Calu3 (cell line): ENCODE results near the gene GPR62. TPM values are rescaled to one million over a fixed set of nuclear protein-coding genes. Genes with fewer than 3 reads are reported as not detected.

Experiments used
- BruUV-seq: library from RNA; stranded (reverse); fragments of 400-500 nt; replicated peaks from 2 replicates; lab custom pipeline; 2021; lab: Mats Ljungman, UMichigan
- CTCF ChIA-PET: fragments of 300-600 bp; sonication (Branson Sonifier 250); formaldehyde crosslinking; loops from one replicate; lab custom pipeline; 2022; ENCODE audit warnings: antibody characterized with exemption; lab: Charles Lee
- DNase-seq: peaks from one replicate; pipeline ENCODE4 v3.0.0; 2022
- H3K27ac Mint-ChIP-seq: one replicate; pipeline ENCODE4 v1.8.0; 2022; ENCODE audit warnings: mixed read lengths; ENCODE audit not compliant: unreplicated experiment
- H3K27me3 Mint-ChIP-seq: one replicate; pipeline ENCODE4 v1.8.0; 2022; ENCODE audit warnings: mixed read lengths; ENCODE audit not compliant: unreplicated experiment
- H3K36me3 Mint-ChIP-seq: one replicate; pipeline ENCODE4 v1.8.0; 2022; ENCODE audit warnings: mild to moderate bottlenecking, moderate library complexity, mixed read lengths; ENCODE audit not compliant: insufficient read depth, unreplicated experiment
- H3K4me1 Mint-ChIP-seq: one replicate; pipeline ENCODE4 v1.8.0; 2022; ENCODE audit warnings: mild to moderate bottlenecking, low read depth, mixed read lengths; ENCODE audit not compliant: unreplicated experiment
- H3K4me3 Mint-ChIP-seq: one replicate; pipeline ENCODE4 v1.8.0; 2022; ENCODE audit warnings: mild to moderate bottlenecking, low read depth, moderate library complexity, mixed read lengths; ENCODE audit not compliant: unreplicated experiment
- H3K9me3 Mint-ChIP-seq: one replicate; pipeline ENCODE4 v1.8.0; 2022; ENCODE audit warnings: low read depth, mixed read lengths; ENCODE audit not compliant: unreplicated experiment
- intact Hi-C: fragments of 100-400 bp; cut with micrococcal nuclease; formaldehyde crosslinking; loops from one replicate; pipeline ENCODE4 v1.10.0; 2022; ENCODE audit not compliant: unreplicated experiment
- total RNA-seq: library from RNA; stranded (reverse); gene quantifications from 2 replicates; pipeline ENCODE4 v1.2.3, GENCODE V29; 2022
- TF ChIP-seq, protein P1 (sequence below): fragments of 200-600 bp; IDR thresholded peaks from one replicate; pipeline ENCODE4 v1.8.0; 2022; ENCODE audit warnings: antibody characterized with exemption; ENCODE audit not compliant: unreplicated experiment

The GPR62 gene
- total RNA-seq, 1 experiment from 2014 or later: not detected

DNA sequence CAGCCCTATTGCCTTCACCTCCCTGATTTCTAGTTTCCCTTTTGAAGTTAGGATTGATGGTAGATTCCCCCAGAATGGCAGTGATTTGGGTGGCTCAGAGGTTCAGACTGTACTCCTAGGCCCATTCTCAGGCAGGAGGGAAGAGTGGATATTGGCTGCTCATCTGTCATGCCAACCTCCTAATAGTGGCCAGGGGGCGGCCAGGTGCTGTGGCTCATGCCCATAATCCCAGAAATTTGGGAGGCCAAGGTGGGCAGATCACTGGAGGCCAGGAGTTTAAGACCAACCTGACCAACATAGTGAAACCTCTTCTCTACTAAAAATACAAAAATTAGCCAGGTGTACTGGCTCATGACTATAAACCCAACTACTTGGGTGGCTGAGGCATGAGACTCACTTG, 24.7 kb upstream of the GPR62 start:
- TF ChIP-seq, protein P1, sequence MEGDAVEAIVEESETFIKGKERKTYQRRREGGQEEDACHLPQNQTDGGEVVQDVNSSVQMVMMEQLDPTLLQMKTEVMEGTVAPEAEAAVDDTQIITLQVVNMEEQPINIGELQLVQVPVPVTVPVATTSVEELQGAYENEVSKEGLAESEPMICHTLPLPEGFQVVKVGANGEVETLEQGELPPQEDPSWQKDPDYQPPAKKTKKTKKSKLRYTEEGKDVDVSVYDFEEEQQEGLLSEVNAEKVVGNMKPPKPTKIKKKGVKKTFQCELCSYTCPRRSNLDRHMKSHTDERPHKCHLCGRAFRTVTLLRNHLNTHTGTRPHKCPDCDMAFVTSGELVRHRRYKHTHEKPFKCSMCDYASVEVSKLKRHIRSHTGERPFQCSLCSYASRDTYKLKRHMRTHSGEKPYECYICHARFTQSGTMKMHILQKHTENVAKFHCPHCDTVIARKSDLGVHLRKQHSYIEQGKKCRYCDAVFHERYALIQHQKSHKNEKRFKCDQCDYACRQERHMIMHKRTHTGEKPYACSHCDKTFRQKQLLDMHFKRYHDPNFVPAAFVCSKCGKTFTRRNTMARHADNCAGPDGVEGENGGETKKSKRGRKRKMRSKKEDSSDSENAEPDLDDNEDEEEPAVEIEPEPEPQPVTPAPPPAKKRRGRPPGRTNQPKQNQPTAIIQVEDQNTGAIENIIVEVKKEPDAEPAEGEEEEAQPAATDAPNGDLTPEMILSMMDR: no peak
- Mint-ChIP-seq H3K27ac (no peak overlapping the region), H3K4me3 (no peak overlapping the region), H3K9me3 (no peaks in the 10 kb centered on the region), H3K27me3 (no peaks in the 10 kb centered on the region), H3K36me3 (peaks cover 20% of the 10 kb centered on the region), H3K4me1 (no peaks in the 10 kb centered on the region)
- no TSS peak for BruUV-seq
- DNase-seq: no peak
- intact Hi-C loops: no loop called here
- CTCF ChIA-PET: no interaction called here

DNA sequence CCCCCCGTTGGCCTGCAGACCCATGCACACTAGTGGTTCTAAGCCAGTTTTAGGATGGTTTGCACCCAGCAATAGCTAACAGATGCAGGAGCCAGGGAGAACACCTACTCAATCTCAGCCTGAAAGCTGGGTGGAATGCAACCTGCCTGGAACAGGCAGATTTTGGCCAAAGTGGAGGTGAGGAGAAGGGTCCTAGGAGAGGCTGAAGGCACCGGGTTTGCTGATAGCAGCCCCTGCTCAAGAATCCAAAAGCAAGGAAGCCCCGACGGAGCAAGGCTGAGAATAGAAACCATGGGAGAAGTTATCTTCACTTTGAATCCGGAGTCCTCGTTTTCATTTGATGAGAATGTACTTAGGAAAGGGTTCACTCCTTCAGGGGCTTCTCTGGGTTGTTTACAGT, 23.4 kb upstream of the GPR62 start:
- H3K4me1 Mint-ChIP-seq: no peaks in the 10 kb centered on the region
- H3K27ac Mint-ChIP-seq: no peak overlapping the region
- H3K36me3 Mint-ChIP-seq: peaks cover 28% of the 10 kb centered on the region
- CTCF ChIA-PET: interaction anchor here (0.8 kb wide), 1 partner anchor 12 kb away, joined by 3 read pairs; no protein-coding TSS in a partner anchor
- H3K9me3 Mint-ChIP-seq: no peaks in the 10 kb centered on the region
- no peak overlapping the region for H3K4me3 Mint-ChIP-seq
- intact Hi-C loops: no loop called here
- no peak for DNase-seq
- TF ChIP-seq, protein P1: no peak
- BruUV-seq: no TSS peak
- no peaks in the 10 kb centered on the region for H3K27me3 Mint-ChIP-seq

DNA sequence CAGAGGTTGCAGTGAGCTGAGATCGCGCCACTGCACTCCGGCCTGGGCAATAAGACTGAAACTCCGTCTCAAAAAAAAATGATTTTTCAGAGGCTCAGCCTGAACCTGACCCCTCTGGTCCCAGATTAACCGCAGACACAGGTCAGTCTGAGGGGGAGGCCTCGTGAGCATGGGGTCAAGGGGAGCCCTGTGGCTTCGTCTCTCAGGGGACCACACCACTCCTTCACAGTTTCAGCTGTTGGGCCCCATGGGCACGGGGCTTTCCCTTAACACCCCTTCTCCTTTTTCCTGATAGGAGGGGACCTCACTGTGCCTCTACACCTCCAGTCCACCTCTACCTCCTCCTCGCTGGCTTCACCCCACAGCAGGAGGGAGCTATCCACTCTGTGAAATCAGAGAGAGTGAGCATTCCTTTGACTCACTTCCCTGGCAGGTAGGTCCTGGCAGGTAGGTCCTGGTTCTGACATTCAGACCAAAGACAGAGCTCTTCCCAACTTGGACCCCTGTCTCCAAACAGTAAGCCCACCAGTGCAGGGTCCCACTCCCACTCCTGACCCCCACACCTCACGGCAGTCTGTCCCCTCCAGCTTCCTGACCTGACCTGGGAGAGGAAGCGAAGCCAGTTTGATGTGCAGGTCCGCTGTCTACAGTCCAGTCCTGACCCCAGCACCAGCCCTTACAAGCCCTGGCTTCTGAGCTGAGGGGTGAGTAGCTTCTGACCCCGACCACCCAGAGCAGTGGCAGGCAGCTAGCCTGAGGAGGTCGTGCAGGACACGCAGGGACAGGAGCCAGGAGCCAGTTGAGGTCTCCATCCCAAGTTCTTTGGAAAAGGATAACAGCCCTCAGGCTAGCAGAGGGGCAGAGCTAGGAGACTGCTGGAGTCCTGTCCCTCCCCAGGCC, 22.5 kb upstream of the GPR62 start:
- H3K9me3 Mint-ChIP-seq: no peaks in the 10 kb centered on the region
- no peaks in the 10 kb centered on the region for H3K27me3 Mint-ChIP-seq
- H3K36me3 Mint-ChIP-seq: peaks cover 33% of the 10 kb centered on the region
- CTCF ChIA-PET: interaction anchor here (0.8 kb wide), 1 partner anchor 13 kb away, joined by 3 read pairs; no protein-coding TSS in a partner anchor
- H3K27ac Mint-ChIP-seq: no peak overlapping the region
- intact Hi-C loops: no loop called here
- no peak for DNase-seq
- no TSS peak for BruUV-seq
- no peaks in the 10 kb centered on the region for H3K4me1 Mint-ChIP-seq
- TF ChIP-seq, protein P1: no peak
- no peak overlapping the region for H3K4me3 Mint-ChIP-seq

DNA sequence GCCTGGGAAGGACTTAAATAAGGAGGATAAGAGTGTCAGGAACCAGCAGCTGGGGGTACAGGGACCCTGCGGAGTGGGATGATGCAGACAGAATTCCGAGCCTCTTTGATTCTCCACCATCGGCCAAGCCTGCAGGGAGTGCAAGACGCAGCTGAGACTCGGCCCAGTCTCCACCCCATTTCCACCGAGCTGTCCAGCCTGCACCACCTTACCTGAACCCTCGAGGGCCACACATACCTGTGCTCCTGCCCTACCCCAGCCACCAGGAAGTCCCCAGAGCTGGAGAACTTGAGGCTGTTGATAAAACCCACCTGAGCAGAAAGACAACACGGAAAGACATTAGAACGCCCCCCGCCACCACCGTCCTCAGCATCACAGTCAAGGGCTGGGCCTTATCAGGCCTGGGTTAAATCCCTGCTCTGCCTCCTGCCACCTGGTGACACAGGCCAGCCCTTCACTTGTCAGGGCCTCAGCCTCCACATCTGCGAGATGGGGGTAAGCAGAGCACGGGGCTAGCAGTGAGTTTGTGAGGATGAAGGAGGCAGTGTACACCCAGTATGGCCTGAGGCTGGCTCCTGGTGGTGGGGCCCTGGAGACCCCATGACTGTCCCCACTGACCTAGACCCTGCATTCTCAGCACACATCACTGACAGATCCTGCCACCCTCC, 21.6 kb upstream of the GPR62 start:
- no peaks in the 10 kb centered on the region for H3K4me1 Mint-ChIP-seq
- H3K4me3 Mint-ChIP-seq: no peak overlapping the region
- CTCF ChIA-PET: no interaction called here
- TF ChIP-seq, protein P1: no peak
- intact Hi-C loops: no loop called here
- no peak overlapping the region for H3K27ac Mint-ChIP-seq
- no TSS peak for BruUV-seq
- peaks cover 33% of the 10 kb centered on the region for H3K36me3 Mint-ChIP-seq
- H3K9me3 Mint-ChIP-seq: no peaks in the 10 kb centered on the region
- no peaks in the 10 kb centered on the region for H3K27me3 Mint-ChIP-seq
- no peak for DNase-seq
